Keratinocyte (primary cell): ENCODE results near the gene SH3GLB2. TPM values are rescaled to one million over a fixed set of nuclear protein-coding genes. Genes with fewer than 3 reads are reported as not detected.

ENCODE experiments used
- DNase-seq: peaks from one replicate; pipeline ENCODE4 v3.0.0-alpha.2; 2011; ENCODE audit warnings: low read depth, missing footprints, low spot score
- FAIRE-seq: peaks from 2 replicates; lab custom pipeline; 2011; peaks lifted over from hg19 to GRCh38; lab: Jason Lieb, UNC
- H2AFZ ChIP-seq: 2 replicates; pipeline ENCODE4 v1.6.0; 2012; ENCODE audit warnings: low read length, control low read depth, inconsistent platforms; ENCODE audit not compliant: control insufficient read depth
- H3K27ac ChIP-seq: 2 replicates; pipeline ENCODE4 v1.5.1; 2011; ENCODE audit warnings: low read length; ENCODE audit not compliant: control insufficient read depth, insufficient read depth
- H3K27me3 ChIP-seq: 3 replicates; pipeline ENCODE4 v1.6.0; 2011; ENCODE audit warnings: low read length; ENCODE audit not compliant: control insufficient read depth, insufficient read depth; ENCODE audit errors: extremely low read depth
- H3K36me3 ChIP-seq, 2 experiments: 2 replicates in 1 of 2; 3 replicates in 1 of 2; pipeline ENCODE4 v1.5.1; 2011; ENCODE audit warnings: low read length in 2 of 2, mild to moderate bottlenecking in 1 of 2; ENCODE audit not compliant: control insufficient read depth in 2 of 2, insufficient read depth in 2 of 2; ENCODE audit errors: extremely low read depth in 1 of 2
- H3K4me1 ChIP-seq: 3 replicates; pipeline ENCODE4 v1.5.1; 2011; ENCODE audit warnings: low read length; ENCODE audit not compliant: control insufficient read depth, insufficient read depth; ENCODE audit errors: extremely low read depth
- H3K4me2 ChIP-seq: 3 replicates; pipeline ENCODE4 v1.6.0; 2011; ENCODE audit warnings: low read depth, low read length; ENCODE audit not compliant: control insufficient read depth, insufficient read depth; ENCODE audit errors: extremely low read depth
- H3K4me3 ChIP-seq, 3 experiments: fragments of 200-600 bp in 1 of 3; sonication (generic) in 1 of 3; 2 replicates in 2 of 3; 3 replicates in 1 of 3; pipeline ENCODE4 v1.5.1; 2011 to 2016; ENCODE audit warnings: low read length in 3 of 3, mild to moderate bottlenecking in 3 of 3, control low read depth in 2 of 3, inconsistent platforms in 1 of 3, low read depth in 1 of 3, mixed read lengths in 1 of 3, mixed run types in 1 of 3, moderate library complexity in 1 of 3; ENCODE audit not compliant: control insufficient read depth in 2 of 3, insufficient read depth in 2 of 3; ENCODE audit errors: extremely low read depth in 1 of 3
- H3K79me2 ChIP-seq: 2 replicates; pipeline ENCODE4 v1.6.0; 2012; ENCODE audit warnings: low read length; ENCODE audit not compliant: control insufficient read depth, insufficient read depth
- H3K9ac ChIP-seq: 3 replicates; pipeline ENCODE4 v1.6.0; 2011; ENCODE audit warnings: low read length; ENCODE audit not compliant: control insufficient read depth, insufficient read depth; ENCODE audit errors: extremely low read depth
- H3K9me1 ChIP-seq: 3 replicates; pipeline ENCODE4 v1.6.0; 2011; ENCODE audit warnings: low read length; ENCODE audit not compliant: control insufficient read depth, insufficient read depth; ENCODE audit errors: extremely low read depth
- H3K9me3 ChIP-seq: 2 replicates; pipeline ENCODE4 v1.5.1; 2012; ENCODE audit warnings: low read depth, low read length; ENCODE audit not compliant: control insufficient read depth
- H4K20me1 ChIP-seq: 3 replicates; pipeline ENCODE4 v1.6.0; 2011; ENCODE audit warnings: low read length; ENCODE audit not compliant: control insufficient read depth, insufficient read depth; ENCODE audit errors: extremely low read depth
- CTCF ChIP-seq, 3 experiments: IDR thresholded peaks in 1 of 3; conservative IDR thresholded peaks in 1 of 3; optimal IDR thresholded peaks in 1 of 3; 2 replicates in 2 of 3; 3 replicates in 1 of 3; pipeline versions ENCODE3 to v1.5.1; 2011; ENCODE audit warnings: low read length in 3 of 3, mild to moderate bottlenecking in 3 of 3, moderate library complexity in 2 of 3, control low read depth in 1 of 3, inconsistent platforms in 1 of 3; ENCODE audit not compliant: insufficient read depth in 2 of 3; ENCODE audit errors: extremely low read depth in 1 of 3
- EZH2 ChIP-seq: IDR thresholded peaks from one replicate; pipeline ENCODE4 v1.6.1; 2012; ENCODE audit warnings: inconsistent platforms, mild to moderate bottlenecking, low read length, moderate library complexity
- dilution Hi-C: fragments of 300-500 bp; cut with MboI; formaldehyde crosslinking; loops from one replicate; pipeline ENCODE4 v1.7.0; 2020; ENCODE audit warnings: low sequenced_read_pairs; ENCODE audit not compliant: extremely low pct_ligation_motif_present
- polyA plus RNA-seq, 5 experiments: library from polyadenylated mRNA; depleted of rRNA in 3 of 5; stranded (reverse) in 3 of 5; stranded (forward) in 1 of 5; unstranded in 1 of 5; fragments of >200 nt; gene quantifications; 1 replicate in 1 of 5; 2 replicates in 3 of 5; 3 replicates in 1 of 5; pipeline versions ENCODE4 v1.2.1 to v1.2.3, GENCODE V29; 2011 to 2012; ENCODE audit warnings: missing spikeins in 2 of 5, low read depth in 1 of 5, low replicate concordance in 1 of 5

Gene SH3GLB2
- polyA plus RNA-seq, 1 donor (not counting 4 experiments of a cell fraction or from before 2014, with no cell fraction given), result 37.1 TPM

GRCh38 chr9:129076640-129077037 is 48.5 kb upstream of the SH3GLB2 start:
- no peak for DNase-seq

DNA sequence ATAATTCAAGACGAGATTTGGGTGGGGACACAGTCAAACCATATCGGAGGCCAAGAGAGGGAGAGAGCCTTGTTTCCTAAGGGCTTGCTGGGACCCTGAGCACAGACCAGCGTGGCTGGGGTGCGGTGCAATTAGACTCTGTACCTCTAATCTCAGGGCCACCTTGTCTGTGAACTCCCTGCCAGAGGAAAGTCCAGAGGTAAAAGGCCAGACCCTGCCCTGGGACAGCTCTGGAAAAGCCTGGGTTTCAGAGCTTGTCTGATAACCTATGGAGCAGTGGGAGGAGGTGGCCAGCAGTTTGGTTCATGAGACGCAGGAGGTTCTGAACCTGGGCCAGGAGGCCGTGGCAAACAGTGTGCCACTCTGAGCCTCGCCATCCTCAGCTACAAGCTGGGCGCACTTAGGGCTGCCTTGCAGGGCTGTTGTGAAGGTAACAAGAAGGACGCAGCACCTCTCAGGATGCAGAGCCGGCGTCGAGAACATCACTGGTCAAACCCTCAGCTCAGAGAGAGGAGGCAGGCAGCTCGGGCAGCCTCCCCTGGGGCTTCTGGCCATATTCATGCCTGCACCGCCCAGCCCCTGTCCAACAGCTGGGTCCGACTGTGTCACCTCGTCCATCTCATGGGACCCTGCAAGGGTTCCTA is 48.0 kb upstream of the SH3GLB2 start:
- Histone ChIP-seq H4K20me1 (no peaks in the 10 kb centered on the region), H3K4me2 (no peak overlapping the region), H3K4me3 (no peak overlapping the region), H3K27me3 (no peaks in the 10 kb centered on the region), H3K4me1 (peaks cover 7% of the 10 kb centered on the region), H3K9me3 (no peaks in the 10 kb centered on the region), H3K79me2 (no peaks in the 10 kb centered on the region), H3K9me1 (no peaks in the 10 kb centered on the region), H3K36me3 (no peaks in the 10 kb centered on the region), H3K27ac (no peak overlapping the region), H3K9ac (no peak overlapping the region), H2AFZ (no peak overlapping the region)
- TF ChIP-seq EZH2 (no peak), CTCF (optimal IDR thresholded peaks at IDR 0.05 in 1 of 3, IDR thresholded peaks at IDR 0.05 in 1 of 3, conservative IDR thresholded peaks at IDR 0.05 in 1 of 3; ENCODE audit: extremely low read depth in 1 of 3, insufficient read depth in 2 of 3, low read length in 3 of 3) (no peak)
- no peak for FAIRE-seq
- no peak for DNase-seq
- dilution Hi-C loops, result no loop called here

More at GRCh38 chr9:129076640-129077037, 48.5 kb upstream of the SH3GLB2 start:
- dilution Hi-C loops, result no loop called here
- no peaks in the 10 kb centered on the region for H3K27me3 ChIP-seq
- H3K4me1 ChIP-seq, result peaks cover 7% of the 10 kb centered on the region
- TF ChIP-seq EZH2 (no peak), CTCF (optimal IDR thresholded peaks at IDR 0.05 in 1 of 3, IDR thresholded peaks at IDR 0.05 in 1 of 3, conservative IDR thresholded peaks at IDR 0.05 in 1 of 3; ENCODE audit: extremely low read depth in 1 of 3, insufficient read depth in 2 of 3, low read length in 3 of 3) (no peak)
- FAIRE-seq, result no peak
- H3K9me1 ChIP-seq, result no peaks in the 10 kb centered on the region
- no peak overlapping the region for H3K9ac ChIP-seq
- H4K20me1 ChIP-seq, result no peaks in the 10 kb centered on the region
- no peaks in the 10 kb centered on the region for H3K9me3 ChIP-seq
- H3K4me3 ChIP-seq, result no peak overlapping the region
- peaks cover 3% of the 10 kb centered on the region for H3K79me2 ChIP-seq
- H2AFZ ChIP-seq, result no peak overlapping the region
- H3K27ac ChIP-seq, result no peak overlapping the region
- no peak overlapping the region for H3K4me2 ChIP-seq
- no peaks in the 10 kb centered on the region for H3K36me3 ChIP-seq
